HG02623 (cell line): ENCODE measurements around the gene CFAP68.
"Not testable (repeated sequence)": the region's sequence is repeated elsewhere in the genome, so short reads cannot be mapped to it uniquely, and the experiment has no call there.

ENCODE experiments used
- ATAC-seq: cut with Tn5 transposase; IDR thresholded peaks from one replicate; pipeline ENCODE4 v1.9.1; 2021; ENCODE audit warnings: moderate library complexity; ENCODE audit not compliant: unreplicated experiment

The CFAP68 gene

GRCh38 chr11:111870113-111870512, 9.2 kb upstream of the CFAP68 start:
- no peak for ATAC-seq

DNA sequence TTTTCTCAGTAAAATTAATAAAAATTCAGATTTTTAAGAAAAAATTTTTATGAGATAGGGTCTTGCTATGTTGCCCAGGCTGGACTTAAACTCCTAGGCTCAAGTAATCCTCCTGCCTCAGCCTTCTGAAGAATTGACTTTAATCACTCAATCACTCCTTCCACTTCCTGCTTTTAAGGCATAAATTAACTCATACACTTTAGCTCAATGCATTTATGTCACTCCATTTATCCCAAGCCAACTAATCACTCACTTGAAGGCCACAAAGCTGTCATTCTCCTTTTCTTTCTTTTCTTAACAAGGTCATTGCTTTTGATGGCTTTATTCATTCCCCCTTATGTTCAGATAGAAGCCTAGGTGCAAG, 8.8 kb upstream of the CFAP68 start:
- no peak for ATAC-seq

GRCh38 chr11:111870886-111871692, 8.3 kb upstream of the CFAP68 start, which contains the start of gene ALG9:
TSS of gene ALG9 (minus strand) at chr11:111871581. CDS start at chr11:111871482, 99 bp downstream.
- ATAC-seq, result peak; percentile 83

GRCh38 chr11:111871693-111872161, 7.6 kb upstream of the CFAP68 start:
- no peak for ATAC-seq

DNA sequence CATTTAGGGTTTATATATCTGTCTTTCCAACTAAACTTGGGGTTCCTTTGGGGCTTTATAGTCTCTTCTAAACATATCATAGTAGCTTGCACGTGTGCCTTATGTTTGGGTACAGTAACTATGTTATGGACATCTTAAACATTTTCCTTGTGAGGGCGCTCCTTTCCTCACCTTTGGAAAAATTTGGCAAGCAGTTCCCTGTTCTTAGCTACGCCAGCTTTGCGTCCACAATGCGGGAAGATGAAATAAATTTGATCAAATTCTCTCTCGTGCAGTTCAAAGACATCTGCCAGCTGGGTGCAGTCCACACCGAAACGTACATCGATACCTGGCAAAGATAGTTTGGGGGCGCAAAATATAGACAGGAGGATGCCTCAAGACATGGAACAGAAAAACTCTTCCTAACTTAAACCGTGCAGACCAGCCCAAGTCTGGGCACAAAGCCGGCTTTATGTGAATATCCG, 924 bp upstream of the CFAP68 start:
- peak; percentile 1 for ATAC-seq

DNA sequence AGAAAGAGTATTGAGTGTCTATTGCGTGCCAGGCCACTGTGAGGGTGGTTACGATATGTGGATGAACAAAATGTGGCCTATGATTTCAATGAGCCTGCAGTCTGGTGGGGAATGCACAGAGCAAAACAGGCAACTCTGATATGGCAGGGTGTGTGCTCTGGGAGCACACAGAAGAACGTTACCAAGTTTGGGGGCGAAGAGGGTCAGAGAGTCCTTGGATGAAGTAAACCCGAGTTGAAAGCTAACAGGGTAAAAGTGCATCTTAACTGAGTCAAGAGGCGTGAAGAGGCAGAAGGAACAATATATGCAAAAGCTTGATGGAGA, 258 bp downstream of the CFAP68 start:
- ATAC-seq, result no peak

- ATAC-seq, result no peak
Measured at GRCh38 chr11:111882202-111882601, 2.9 kb downstream of the CFAP68 start.

GRCh38 chr11:111885053-111885452, 5.7 kb downstream of the CFAP68 start:
- ATAC-seq, result not testable (repeated sequence)

GRCh38 chr11:111886032-111886431, 6.7 kb downstream of the CFAP68 start:
- ATAC-seq, result no peak

GRCh38 chr11:111886844-111887243, 7.5 kb downstream of the CFAP68 start:
- no peak for ATAC-seq

GRCh38 chr11:111905411-111905810, 26.1 kb downstream of the CFAP68 start:
- no peak for ATAC-seq

GRCh38 chr11:111906680-111907079, 27.3 kb downstream of the CFAP68 start:
- no peak for ATAC-seq

GRCh38 chr11:111908639-111909305, 29.4 kb downstream of the CFAP68 start:
- ATAC-seq, result no peak

DNA sequence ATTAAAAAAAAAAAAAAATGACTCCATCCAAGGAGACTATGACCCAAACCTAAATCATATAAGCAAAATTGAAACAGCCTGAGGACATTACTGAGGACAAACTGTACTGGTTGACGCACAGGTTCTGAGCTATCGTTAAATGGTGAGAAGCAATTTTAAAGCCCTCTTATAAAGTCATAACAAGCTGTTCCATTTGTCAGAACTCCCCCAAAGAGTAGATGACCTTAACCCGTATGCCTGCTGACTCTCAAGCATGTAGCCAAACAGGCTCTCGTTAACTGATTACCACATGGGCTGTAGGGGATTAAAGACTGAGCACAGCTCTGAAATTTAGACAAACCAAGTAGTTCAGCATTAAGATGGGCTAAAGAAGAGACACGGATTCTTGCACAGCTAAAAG, 30.0 kb downstream of the CFAP68 start:
- ATAC-seq, result no peak

DNA sequence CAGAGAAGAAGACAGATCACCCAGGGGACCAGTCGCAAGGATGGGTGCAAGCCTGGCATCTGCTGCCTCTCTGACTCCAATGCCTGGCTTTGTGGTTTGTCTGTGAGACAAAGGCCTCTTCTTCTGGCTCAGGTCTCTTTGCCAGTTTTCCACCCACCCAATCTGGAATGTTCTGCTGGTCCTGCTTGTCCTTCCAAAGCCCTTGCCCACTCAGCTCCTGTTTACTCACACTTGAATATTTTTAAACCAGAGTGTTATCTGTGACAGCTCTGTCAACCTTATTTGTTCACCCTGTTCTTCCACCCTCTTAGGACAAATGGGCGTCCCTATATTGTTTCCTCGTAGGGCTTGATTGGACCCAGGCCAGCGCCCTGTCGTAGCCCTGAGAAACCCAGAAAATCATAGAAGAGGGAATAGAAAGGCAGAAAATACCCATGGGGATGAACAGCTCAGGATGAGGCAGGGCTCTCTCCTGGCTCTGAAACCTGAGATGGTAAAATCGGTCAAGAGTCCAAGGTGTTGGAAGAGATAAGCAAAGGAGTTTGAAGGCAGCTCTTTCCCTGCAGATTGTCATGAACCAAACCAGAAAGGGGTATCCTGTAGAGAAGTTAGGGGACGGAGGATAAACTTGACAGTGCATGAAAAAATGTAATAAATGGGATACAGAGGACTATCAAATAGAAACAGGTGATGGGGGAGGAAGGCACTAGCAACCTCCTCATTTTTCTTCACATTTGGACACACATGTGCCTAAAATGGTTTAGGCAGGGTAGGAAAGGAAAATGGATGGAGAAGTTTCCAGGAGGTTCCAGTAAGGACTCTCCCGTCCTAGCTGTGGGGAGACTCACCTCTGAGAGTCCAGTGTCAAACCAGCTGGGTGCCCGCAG, 31.6 kb downstream of the CFAP68 start:
- ATAC-seq, result no peak

DNA sequence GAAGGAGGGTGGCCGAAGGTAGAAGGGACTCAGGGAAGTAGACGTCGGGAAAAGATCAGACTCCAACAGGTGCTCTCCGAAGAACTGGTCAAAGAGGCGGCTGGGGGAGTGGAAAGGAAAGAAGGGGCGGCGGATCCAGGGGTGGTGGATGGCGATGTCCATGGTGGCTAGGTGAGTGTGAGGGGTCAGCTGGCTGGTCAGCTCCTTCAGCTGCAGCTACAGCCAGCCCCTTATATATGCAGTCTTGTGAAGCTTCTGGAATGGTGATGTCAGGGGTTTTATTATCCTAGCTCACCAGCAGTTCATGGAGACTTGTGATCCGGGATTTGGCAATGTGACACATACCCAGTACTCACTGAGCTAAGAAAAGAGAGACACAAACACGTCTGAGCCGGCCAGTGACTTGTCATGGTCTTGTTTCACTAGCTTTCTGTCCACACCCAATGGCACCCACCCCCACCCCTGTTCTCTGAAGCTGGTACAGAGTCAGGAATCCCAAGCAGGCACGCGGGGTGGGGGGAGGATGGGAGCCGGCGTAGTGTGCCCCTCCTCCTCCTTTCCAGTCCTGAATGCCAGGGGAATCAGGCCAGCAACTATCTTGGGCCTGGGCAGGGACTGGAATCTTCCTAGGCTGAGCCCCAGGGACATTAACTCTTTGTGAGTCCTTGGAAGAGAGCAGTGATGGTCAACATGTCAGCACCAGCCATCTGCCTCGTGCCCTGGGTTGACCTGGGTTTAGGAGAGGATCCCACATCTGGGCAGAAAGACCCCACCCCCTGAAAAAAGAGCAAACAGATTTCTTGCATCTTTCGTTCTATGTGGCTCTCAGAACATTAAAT, 32.4 kb downstream of the CFAP68 start, which contains the start of gene CRYAB:
CRYAB (minus strand) TSS at position 208 of the 839 bp plus-strand sequence; CDS start at position 162, 46 bp downstream.
- ATAC-seq, result no peak

DNA sequence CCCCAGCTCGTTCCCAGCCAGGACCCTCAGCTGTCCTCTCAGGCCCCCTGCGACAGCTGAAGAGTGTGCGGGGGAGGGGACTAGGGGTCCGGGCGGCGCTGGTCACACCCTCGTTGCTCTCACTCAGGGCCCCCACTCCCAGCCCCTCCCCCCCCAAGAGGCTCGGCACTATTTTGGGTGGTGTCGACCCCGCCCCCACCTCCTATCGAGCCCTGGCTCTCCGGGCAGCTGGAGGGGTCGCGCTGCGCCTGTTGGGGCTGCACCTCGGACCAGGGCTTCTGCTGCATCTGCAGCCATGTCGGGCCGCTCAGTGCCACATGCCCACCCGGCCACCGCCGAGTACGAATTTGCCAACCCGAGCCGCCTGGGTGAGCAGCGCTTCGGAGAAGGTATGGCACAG, 33.2 kb downstream of the CFAP68 start, which contains the start of gene HSPB2:
HSPB2 (plus strand) TSS at position 200 of the 400 bp plus-strand sequence; CDS start at position 296, 96 bp downstream.
- ATAC-seq, result no peak

DNA sequence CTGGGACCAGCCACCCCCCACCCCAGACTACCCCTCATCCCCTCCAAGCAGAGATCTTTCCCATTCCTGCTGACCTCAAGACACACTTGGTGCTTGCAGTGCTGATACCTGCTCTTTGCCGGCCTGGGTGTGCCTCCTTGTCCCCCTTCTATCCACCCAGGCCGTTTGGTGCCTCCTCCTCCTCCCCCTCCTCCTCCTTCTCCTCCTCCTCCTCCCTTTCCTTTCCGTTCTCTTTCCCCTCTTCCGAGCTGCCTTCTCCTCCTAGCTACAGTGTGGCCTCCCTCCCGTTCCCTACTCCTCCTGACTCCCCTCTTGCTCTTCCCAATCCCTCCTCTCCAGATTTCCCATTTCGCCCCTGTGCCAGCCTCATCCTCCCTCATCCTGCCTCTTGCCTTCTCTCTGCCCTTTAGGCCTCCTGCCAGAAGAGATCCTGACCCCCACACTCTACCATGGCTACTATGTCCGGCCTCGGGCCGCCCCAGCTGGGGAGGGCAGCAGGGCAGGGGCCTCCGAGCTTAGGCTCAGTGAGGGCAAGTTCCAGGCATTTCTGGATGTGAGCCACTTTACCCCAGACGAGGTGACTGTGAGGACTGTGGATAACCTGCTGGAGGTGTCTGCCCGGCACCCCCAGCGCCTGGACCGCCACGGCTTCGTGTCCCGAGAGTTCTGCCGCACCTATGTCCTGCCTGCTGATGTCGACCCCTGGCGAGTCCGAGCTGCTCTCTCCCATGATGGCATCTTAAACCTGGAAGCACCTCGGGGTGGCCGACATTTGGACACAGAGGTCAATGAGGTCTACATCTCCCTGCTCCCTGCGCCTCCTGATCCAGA, 33.9 kb downstream of the CFAP68 start:
- ATAC-seq, result no peak

DNA sequence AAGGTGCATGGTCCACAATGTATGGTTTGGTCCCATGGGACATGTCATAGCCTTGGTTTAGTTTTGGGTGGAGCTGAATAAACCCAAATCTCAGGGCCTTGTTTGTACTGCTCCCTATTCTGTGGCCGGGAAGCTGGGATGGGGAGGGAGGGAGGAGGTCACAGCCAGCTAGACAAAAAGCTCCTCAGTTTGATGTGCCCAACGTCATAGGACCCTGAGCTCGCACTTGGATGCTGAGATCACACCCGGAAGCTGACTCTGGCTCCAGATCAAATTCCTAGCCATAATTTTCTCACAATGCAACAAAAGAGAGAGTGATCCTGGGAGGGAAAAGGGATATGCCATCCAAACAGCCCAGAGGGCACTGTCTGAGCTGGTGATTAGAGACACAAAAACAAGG, 34.7 kb downstream of the CFAP68 start:
- no peak for ATAC-seq
